Activated naive CD8-positive, alpha-beta T cell treated with anti-CD3 and anti-CD28 coated beads for 36 hours (primary cell): ENCODE data around the gene KCTD21. TPM values are rescaled to one million over a fixed set of nuclear protein-coding genes. Genes with fewer than 3 reads are reported as not detected.
A peak's percentile ranks its signal among the peaks of the same experiment; 100 is the strongest.
"Not testable (repeated sequence)": the region's sequence is repeated elsewhere in the genome, so short reads cannot be mapped to it uniquely, and the experiment has no call there.

Source experiments
- DNase-seq: peaks from one replicate; pipeline ENCODE4 v3.0.0; 2021
- H3K27ac Mint-ChIP-seq: one replicate; pipeline ENCODE4 v1.8.0; 2022; ENCODE audit warnings: mild to moderate bottlenecking, moderate library complexity, mixed read lengths
- H3K27me3 Mint-ChIP-seq: one replicate; pipeline ENCODE4 v1.8.0; 2022; ENCODE audit warnings: mild to moderate bottlenecking, mixed read lengths
- H3K36me3 Mint-ChIP-seq: one replicate; pipeline ENCODE4 v1.8.0; 2021; ENCODE audit warnings: mild to moderate bottlenecking, mixed read lengths
- H3K4me1 Mint-ChIP-seq: one replicate; pipeline ENCODE4 v1.8.0; 2021; ENCODE audit warnings: mixed read lengths
- H3K4me3 Mint-ChIP-seq: one replicate; pipeline ENCODE4 v1.8.0; 2022; ENCODE audit warnings: mild to moderate bottlenecking, moderate library complexity, mixed read lengths
- H3K9me3 Mint-ChIP-seq: one replicate; pipeline ENCODE4 v1.8.0; 2022; ENCODE audit warnings: mixed read lengths
- total RNA-seq, 2 experiments: library from RNA; stranded (reverse); gene quantifications; one replicate each; pipeline ENCODE4 v1.2.3, GENCODE V29; 2021

Gene KCTD21
- total RNA-seq, 2 experiments from 2014 or later, result 3.3 to 4.0 TPM

DNA sequence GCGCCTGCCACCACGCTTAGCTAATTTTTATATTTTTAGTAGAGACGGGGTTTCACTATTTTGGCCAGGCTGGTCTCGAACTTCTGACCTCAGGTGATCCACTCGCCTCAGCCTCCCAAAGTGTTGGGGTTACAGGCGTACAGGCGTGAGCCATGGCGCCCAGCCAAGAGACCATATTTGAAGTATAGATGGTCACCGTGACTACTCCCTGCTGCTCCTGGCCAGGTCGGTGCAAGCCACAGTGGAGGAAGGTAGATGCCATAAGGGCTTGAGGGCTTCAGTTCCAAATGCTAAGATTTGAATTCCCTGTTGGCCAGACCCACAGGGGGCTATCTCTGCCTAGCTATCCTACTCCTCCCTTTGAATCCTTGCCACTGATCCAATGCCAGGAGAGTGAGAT, 34.3 kb upstream of the KCTD21 start:
- peaks cover 15% of the 10 kb centered on the region for H3K4me1 Mint-ChIP-seq
- not testable (repeated sequence) for H3K36me3 Mint-ChIP-seq, H3K27ac Mint-ChIP-seq, H3K9me3 Mint-ChIP-seq, H3K27me3 Mint-ChIP-seq, H3K4me3 Mint-ChIP-seq, DNase-seq

DNA sequence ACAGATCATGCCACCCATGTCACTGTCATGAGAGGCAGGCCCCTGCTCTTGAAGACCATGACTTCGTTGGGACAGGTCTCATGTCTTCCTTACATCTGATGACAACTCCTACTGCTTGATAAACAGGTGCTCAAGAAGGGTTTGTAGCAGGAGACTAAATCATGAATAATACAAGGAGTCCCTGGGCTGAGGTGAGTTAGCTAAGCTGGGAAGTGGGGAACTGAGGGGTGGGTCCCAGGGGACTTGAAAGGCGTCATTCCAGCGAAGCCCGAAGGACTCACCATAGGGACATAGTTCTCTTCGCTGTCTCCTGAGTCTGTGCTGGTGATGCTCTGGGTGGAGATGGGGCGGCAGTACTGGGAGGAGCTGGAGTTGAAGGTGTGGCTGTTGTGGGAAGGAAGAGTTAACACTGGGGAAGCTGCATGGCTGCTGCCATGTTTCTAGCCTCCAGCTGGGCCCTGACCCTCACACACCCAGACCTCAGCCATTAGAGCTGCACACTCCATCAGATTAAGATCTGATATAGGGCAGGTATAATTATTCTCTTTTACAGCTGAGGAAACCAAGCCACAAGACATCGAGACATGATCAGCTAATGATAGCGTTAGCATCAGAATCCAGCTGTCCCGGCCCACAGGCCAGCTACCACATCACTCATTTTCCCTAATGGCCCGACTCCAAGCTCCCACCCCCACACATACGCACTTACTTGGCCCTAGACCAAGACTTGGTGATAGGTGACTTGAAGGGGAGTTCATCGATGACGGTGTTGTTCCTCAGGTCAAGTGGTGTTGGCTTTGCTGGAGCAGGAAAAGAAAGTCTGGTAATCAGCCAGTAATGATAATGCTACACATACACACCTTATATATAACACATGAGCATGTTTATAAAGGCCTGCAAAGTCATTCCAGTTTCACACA, 33.2 kb upstream of the KCTD21 start:
- Mint-ChIP-seq H3K4me1 (peaks cover 11% of the 10 kb centered on the region), H3K36me3 (peaks cover 2% of the 10 kb centered on the region), H3K27ac (no peak overlapping the region), H3K4me3 (no peak overlapping the region), H3K9me3 (no peaks in the 10 kb centered on the region), H3K27me3 (no peaks in the 10 kb centered on the region)
- DNase-seq, result no peak

DNA sequence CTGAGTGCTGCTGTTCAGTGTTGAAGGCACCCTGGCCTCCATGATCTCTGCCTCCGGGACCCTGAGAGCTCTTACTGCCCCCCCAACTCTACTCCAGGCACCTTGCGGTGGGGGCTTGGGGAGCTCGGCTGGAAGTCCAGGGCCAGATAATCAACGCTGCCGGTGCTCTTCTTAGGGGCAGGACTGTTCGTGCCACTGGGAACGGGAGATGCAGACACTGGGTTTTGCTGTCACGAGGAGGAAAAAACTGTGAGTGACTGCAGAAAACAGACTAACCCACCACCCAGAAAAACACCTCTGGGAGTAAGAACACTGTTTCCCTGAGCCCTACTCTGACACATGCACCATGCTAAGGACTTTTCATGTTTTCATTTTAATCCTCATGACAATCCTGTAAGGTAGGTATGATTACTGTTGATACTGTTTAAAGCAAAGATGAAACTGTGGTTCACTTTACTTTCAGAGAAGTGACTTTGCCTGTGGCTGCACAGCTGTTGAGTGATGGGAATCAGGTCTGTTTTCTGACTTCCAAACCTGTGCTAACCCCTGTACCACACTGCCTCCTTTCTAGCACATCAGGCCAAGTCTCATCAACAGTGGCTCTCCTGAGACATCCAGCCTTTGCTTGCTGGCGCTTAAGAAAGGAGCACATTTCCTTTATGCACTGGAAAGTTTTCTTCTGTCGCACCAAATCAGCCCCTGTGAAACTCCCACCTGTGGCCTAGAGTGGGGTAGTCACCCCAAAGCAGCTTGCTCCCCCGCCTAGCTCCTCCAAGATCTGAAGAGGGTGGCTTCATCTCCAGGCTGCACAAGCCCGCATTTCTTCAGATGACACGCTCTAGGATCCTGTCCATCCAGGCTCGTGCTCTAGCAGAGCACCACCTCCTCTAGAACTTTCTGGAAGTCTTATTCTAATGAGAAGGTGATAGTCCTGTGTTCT, 32.1 kb upstream of the KCTD21 start:
- Mint-ChIP-seq H3K27ac (no peak overlapping the region), H3K36me3 (peaks cover 2% of the 10 kb centered on the region), H3K4me3 (no peak overlapping the region), H3K4me1 (peaks cover 11% of the 10 kb centered on the region), H3K27me3 (no peaks in the 10 kb centered on the region), H3K9me3 (no peaks in the 10 kb centered on the region)
- no peak for DNase-seq

DNA sequence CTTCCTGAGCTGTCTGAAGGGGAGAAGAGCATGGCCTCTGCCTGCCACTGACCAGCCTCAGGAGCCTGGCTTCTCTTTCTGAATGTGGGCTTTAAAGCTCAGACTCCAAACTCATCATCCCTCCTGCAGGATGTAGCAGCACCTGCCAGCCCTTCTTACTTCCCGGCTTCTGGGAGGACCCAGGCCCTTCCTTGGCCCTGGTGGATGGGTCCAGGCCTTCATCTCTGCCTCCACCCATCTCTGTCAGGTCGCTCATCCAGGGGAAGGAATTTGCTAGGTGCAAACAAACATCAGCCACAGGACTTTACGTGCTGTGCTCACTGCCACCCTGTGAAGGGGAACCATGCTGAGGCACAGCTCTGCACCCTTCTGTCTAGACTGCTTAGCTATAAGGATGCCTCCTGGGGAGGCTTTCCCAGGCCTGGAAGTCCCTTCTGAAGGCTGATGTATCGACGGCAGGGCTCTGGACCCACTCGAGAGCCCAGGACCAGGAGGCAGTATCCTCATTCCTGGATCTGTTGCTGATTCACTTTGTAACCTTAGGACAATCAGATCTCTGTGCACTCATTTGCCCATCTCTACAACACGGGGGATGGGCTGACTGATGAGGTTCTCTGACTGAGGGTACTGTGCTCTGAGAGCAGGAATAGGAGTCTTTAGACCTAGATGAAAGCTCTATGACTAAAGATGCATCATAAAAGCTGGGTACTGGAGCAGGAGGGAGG, 31.2 kb upstream of the KCTD21 start:
- H3K4me3 Mint-ChIP-seq, result no peak overlapping the region
- H3K4me1 Mint-ChIP-seq, result peaks cover 11% of the 10 kb centered on the region
- H3K9me3 Mint-ChIP-seq, result no peaks in the 10 kb centered on the region
- H3K36me3 Mint-ChIP-seq, result peaks cover 2% of the 10 kb centered on the region
- no peaks in the 10 kb centered on the region for H3K27me3 Mint-ChIP-seq
- DNase-seq, result no peak
- no peak overlapping the region for H3K27ac Mint-ChIP-seq

DNA sequence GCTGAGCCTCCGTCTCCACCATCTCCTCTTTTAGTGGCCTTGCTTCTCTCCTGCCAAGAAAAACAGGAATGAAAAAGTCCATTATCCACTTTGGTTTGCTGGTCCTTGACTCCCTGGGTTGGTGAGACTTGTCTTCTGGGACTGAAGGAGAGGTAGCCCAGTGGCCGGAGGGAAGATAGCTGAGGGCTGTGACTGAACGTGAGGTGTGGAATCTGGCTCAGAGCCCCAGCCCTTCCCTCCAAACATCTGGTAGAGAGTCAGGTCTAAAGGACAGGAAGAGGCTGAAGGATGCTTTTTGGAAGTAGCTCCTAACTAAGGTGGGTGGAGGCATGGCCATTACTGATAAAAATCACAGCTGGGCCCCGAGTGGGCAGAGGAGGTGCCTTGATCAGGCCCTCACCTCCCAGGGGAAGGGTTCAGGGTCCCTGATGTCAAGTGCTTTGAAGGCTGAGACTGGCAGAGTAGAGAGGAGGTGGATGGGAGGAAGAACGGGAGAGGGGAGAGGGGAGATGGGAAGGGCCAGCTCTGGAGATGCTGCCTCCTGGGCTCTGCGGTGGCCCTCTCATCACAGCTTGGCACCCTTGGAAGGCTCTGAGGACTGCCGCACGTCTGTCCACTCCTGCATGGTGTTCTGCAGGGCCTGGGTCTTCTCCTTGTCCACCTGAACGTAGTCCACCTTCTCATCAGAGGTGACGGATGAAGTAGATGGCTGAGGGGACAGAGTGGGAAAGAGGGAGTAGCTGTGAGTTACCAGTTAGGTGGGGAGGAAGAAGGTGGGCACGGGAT, 30.5 kb upstream of the KCTD21 start:
- Mint-ChIP-seq H3K27ac (no peak overlapping the region), H3K9me3 (no peaks in the 10 kb centered on the region), H3K4me3 (no peak overlapping the region), H3K27me3 (no peaks in the 10 kb centered on the region), H3K4me1 (peaks cover 11% of the 10 kb centered on the region), H3K36me3 (peaks cover 2% of the 10 kb centered on the region)
- no peak for DNase-seq

DNA sequence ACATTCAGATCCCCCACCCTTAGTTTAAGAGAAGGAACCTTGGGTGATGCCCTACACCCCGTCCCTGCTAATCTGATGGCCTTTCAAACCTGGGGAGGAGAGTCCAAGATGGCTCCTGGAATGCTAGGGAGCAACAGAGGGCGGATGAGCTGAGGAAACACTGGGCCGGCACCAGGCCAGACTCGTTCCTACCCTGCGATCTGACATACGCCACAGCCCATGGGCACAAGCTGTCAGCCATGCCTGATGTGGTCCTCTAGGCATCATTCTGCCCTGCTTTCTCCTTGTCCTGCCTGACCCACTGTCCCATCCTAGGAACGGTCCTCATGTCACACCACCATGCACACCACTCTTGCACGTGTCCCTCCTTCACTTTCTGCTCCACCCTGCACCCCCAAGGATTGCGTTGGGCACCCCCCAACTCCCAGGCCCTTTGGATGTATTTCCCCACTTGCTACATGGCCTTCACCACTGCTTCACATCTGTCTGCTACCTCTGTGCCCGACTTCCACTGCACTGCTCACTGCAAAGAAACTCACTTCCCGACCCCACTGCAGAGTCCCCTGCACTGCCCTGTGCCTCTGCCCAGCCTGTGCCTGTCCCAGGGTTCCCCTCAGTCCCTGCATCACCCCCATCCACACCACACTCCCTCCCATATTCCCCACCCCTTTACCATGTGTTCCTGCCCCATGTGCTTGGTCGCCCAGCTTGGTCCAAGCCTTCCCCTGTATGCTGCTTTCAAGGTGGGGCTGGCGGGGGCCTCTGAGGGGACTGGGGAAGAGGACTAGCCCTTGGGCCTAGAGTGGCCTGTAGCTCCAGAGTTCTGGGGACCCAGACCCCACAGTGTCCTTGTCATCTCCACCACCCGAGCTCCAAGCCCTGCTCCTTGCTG, 29.5 kb upstream of the KCTD21 start:
- H3K36me3 Mint-ChIP-seq, result peaks cover 2% of the 10 kb centered on the region
- H3K9me3 Mint-ChIP-seq, result no peaks in the 10 kb centered on the region
- DNase-seq, result no peak
- no peak overlapping the region for H3K27ac Mint-ChIP-seq
- no peak overlapping the region for H3K4me3 Mint-ChIP-seq
- H3K4me1 Mint-ChIP-seq, result peaks cover 8% of the 10 kb centered on the region
- no peaks in the 10 kb centered on the region for H3K27me3 Mint-ChIP-seq

DNA sequence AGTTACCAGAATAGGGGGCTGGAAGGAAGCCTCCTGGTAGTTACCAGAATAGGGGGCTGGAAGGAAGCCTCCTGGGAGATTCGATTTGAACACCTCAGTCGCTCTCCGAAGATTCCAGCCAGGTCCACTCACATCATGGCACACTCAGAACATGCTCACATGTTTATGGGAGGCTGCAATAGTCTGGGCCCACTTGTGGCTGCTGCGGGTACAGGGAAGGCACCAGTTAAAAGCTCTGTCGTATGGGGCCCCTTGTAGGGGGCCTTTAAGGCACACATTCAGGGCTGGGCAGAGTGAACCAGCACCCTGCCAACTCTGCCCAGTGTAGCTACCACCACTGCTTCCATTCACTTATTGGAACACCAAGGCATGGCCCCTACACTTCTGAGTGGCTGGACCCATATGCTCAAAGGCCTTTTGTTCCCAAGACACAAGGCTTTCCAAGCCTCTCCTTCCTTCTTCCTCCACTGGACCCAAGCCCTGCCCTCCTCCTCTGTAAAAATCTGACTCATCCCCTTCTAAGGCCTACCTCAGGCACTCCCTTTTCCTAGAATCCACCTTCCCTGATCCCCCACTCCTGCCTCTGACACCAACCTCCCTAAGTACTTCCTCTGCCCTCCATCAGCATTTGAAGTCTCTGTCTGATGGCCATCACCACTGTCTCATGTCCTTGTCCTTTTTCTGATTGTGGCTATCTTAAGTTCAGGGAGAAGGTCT, 28.3 kb upstream of the KCTD21 start:
- H3K27me3 Mint-ChIP-seq, result no peaks in the 10 kb centered on the region
- H3K4me3 Mint-ChIP-seq, result no peak overlapping the region
- no peak for DNase-seq
- H3K36me3 Mint-ChIP-seq, result peaks cover 4% of the 10 kb centered on the region
- H3K9me3 Mint-ChIP-seq, result no peaks in the 10 kb centered on the region
- no peak overlapping the region for H3K27ac Mint-ChIP-seq
- peaks cover 8% of the 10 kb centered on the region for H3K4me1 Mint-ChIP-seq

DNA sequence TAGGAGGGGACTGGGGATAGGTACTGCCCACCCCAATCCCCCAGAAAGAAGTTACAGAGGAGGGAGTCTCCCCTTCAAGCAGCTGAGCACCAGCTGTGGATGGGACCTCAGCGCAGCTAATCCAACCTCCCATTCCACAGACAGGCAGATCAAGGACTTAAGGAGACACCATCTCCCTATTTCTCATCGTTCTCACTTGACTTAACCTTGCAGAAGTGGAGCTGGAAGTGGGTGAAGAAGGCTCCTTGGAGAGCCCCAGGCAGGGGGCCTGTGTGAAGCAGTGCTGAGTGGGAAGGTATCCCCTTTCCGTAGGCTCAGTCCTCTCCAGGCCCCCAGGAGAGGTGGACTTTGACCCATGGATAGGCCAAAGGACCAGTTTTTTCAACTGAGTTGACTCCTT, 27.6 kb upstream of the KCTD21 start:
- H3K4me3 Mint-ChIP-seq, result no peak overlapping the region
- H3K9me3 Mint-ChIP-seq, result no peaks in the 10 kb centered on the region
- no peak for DNase-seq
- peaks cover 8% of the 10 kb centered on the region for H3K36me3 Mint-ChIP-seq
- H3K27me3 Mint-ChIP-seq, result no peaks in the 10 kb centered on the region
- peaks cover 8% of the 10 kb centered on the region for H3K4me1 Mint-ChIP-seq
- no peak overlapping the region for H3K27ac Mint-ChIP-seq

DNA sequence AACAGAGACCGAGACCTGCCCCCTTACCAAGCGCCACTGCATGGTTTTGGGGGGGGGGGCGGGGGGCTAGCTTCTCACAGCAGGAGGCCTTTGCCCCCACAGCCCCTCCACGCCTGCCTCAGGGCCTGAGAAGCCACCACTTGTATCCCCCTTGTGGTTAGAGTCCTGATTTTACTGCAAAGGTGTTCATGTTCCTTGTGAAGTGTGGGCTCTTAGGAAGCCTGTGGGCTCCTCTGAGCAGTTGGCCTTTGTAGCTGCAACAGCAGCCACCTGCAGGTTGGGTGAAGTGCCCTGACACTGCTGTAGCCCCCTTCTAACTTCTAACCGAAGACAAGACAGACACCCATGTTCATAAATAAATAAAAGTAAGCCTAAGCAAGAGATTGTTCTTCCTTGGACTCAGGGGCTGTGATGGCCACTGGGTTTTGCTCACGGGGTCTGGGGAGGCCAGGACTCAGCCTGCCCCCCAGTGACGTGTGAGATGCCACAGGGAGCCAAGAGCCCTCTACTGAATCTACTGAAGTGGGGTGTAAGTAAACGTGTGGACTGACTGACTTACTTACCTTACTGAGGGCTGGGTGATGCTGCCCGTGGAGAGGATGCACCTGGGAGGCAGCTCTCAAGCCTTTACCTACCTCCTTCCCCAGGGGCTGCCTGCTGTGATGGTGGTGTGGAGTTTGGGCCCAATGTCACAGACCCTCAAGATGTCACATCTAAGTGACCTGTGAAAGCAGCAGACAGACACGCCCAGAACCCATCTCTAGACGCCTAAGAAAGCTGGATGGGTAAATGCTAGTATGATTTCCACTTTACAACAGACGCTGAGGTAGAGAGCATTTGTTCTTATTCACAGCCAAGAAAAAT, 26.1 kb upstream of the KCTD21 start:
- no peak for DNase-seq
- no peaks in the 10 kb centered on the region for H3K9me3 Mint-ChIP-seq
- no peaks in the 10 kb centered on the region for H3K4me1 Mint-ChIP-seq
- H3K27me3 Mint-ChIP-seq, result no peaks in the 10 kb centered on the region
- H3K36me3 Mint-ChIP-seq, result peaks cover 16% of the 10 kb centered on the region
- H3K4me3 Mint-ChIP-seq, result no peak overlapping the region
- H3K27ac Mint-ChIP-seq, result peak overlapping the region; percentile 32

DNA sequence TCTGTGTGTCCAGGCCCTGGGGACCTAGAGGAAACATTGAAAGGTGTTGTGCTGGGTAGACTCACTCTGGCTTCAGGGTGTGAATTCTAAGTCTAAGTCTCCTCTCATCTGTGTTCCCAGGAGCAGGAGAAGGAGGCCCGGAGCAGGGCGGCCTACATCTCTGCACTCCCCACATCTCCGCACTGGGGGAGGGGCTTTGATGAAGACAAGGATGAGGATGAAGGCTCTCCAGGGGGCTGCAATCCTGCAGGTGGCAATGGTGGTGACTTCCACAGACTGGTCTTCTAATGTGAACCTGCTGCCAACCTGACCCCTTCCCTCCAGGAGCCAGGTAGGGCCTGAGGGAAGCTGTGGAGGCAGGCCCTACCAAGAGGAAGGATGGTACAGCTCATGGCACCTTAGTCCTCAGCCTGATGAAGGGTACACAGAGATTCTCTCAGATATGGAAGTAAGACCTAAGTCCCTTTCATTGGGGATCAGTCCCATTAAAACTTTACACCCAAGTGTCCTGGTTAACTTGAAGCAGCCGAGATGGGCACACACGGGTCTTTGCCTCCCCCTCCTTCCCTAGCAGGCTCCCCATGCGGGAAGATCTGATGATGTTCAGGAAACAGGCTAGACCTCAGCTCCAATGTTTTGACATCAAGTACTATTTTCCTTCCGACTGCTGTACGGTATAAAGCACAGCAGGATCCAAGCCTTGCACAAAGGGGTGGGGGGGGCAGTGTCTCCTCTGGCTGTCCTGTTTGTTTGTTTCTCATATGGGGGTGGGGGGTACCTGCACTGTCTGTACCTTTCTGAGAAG, 25.3 kb upstream of the KCTD21 start:
- Mint-ChIP-seq H3K36me3 (peaks cover 17% of the 10 kb centered on the region), H3K4me3 (no peak overlapping the region), H3K27ac (no peak overlapping the region), H3K27me3 (no peaks in the 10 kb centered on the region), H3K4me1 (no peaks in the 10 kb centered on the region), H3K9me3 (no peaks in the 10 kb centered on the region)
- DNase-seq, result no peak

DNA sequence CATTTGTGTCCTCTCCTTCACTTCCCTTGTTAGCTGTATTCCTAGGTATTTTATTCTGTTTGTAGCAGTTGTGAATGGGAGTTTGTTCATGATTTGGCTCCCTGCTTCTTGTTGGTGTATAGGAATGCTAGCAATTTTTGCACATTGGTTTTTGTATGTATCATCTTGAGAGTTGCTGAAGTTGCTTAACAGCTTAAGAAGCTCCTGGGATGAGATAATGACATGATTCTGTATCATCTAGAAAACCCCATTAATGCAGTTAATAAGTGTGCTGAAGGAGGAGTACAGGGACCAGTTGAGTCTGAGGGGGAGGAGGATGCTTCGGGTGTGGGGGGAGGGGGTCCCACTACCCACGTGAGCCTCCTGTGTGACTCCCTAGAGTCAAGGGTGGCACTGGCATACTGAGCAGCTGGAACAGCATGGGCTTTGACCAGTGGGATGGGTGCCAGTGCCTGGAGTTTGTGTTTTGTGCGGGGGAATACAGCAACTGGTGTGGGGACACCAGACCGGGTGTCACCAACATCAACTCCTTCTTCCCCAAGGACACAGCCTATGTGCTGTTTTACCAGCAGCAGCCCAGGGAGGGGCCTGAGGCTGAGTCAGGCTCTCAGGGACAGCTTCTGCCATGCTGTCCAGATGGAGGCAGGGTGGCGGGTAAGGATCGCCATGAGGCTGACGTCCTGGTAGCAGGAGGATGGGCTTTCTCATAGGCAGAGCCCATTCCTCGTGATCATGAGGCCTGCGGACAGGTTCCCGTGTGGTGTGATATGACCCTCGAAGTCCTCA, 24.4 kb upstream of the KCTD21 start:
- Mint-ChIP-seq H3K27me3 (no peaks in the 10 kb centered on the region), H3K4me1 (no peaks in the 10 kb centered on the region), H3K4me3 (no peak overlapping the region), H3K36me3 (peaks cover 17% of the 10 kb centered on the region), H3K27ac (no peak overlapping the region), H3K9me3 (no peaks in the 10 kb centered on the region)
- DNase-seq, result no peak
